Neural cell (in vitro differentiated cells): ENCODE results near the gene PRKAR1B. TPM values are rescaled to one million over a fixed set of nuclear protein-coding genes. Genes with fewer than 3 reads are reported as not detected.

ENCODE experiments used
- H2AFZ ChIP-seq: fragments of 200-600, 300-800 bp; sonication (generic), shearing (Covaris generic); 2 replicates; pipeline ENCODE4 v1.6.0; 2014; ENCODE audit warnings: low read depth, mild to moderate bottlenecking, antibody characterized with exemption, low read length, moderate library complexity
- H3F3A ChIP-seq: fragments of 200-600 bp; shearing (Covaris generic); 2 replicates; pipeline ENCODE4 v1.6.1; 2016; ENCODE audit warnings: mild to moderate bottlenecking, moderate library complexity, mixed read lengths, antibody characterized with exemption, low read length; ENCODE audit not compliant: insufficient read depth, poor library complexity, severe bottlenecking
- H3K27ac ChIP-seq: fragments of 200-600, 300-800 bp; sonication (generic), shearing (Covaris generic); 2 replicates; pipeline ENCODE4 v1.5.1; 2014; ENCODE audit warnings: mild to moderate bottlenecking, low read length, moderate library complexity
- H3K27me3 ChIP-seq: fragments of 300-800, 200-600 bp; sonication (generic), shearing (Covaris generic); 2 replicates; pipeline ENCODE4 v1.6.0; 2014; ENCODE audit warnings: mild to moderate bottlenecking, low read depth, low read length, moderate library complexity; ENCODE audit not compliant: insufficient read depth
- H3K36me3 ChIP-seq: fragments of 300-800, 200-600 bp; sonication (generic), shearing (Covaris generic); 2 replicates; pipeline ENCODE4 v1.5.1; 2014; ENCODE audit warnings: mild to moderate bottlenecking, antibody characterized with exemption, low read length, moderate library complexity; ENCODE audit not compliant: insufficient read depth
- H3K4me2 ChIP-seq: fragments of 300-800, 200-600 bp; sonication (generic), shearing (Covaris generic); 2 replicates; pipeline ENCODE4 v1.6.0; 2014; ENCODE audit warnings: mild to moderate bottlenecking, low read length
- H3K4me3 ChIP-seq: fragments of 300-800, 200-600 bp; sonication (generic), shearing (Covaris generic); 2 replicates; pipeline ENCODE4 v1.5.1; 2014; ENCODE audit warnings: mild to moderate bottlenecking, low read length, moderate library complexity
- H3K79me2 ChIP-seq: fragments of 200-600 bp; shearing (Covaris generic); replicated peaks from 2 replicates; pipeline ENCODE4 v1.6.0; 2014; ENCODE audit warnings: mild to moderate bottlenecking, low read length, moderate library complexity; ENCODE audit not compliant: insufficient read depth
- H3K9ac ChIP-seq: fragments of 300-800, 200-600 bp; sonication (generic), shearing (Covaris generic); 2 replicates; pipeline ENCODE4 v1.6.1; 2016; ENCODE audit warnings: mild to moderate bottlenecking, low read length, mixed read lengths
- H3K9me2 ChIP-seq: fragments of 200-600 bp; shearing (Covaris generic); 2 replicates; pipeline ENCODE4 v1.6.1; 2016; ENCODE audit warnings: mild to moderate bottlenecking, low read length, mixed read lengths; ENCODE audit not compliant: insufficient read depth
- H3K9me3 ChIP-seq: fragments of 200-600, 300-800 bp; sonication (generic), shearing (Covaris generic); 2 replicates; pipeline ENCODE4 v1.6.1; 2016; ENCODE audit warnings: mild to moderate bottlenecking, mixed run types, low read length, moderate library complexity, mixed read lengths
- H4K20me1 ChIP-seq: fragments of 200-600 bp; shearing (Covaris generic); 2 replicates; pipeline ENCODE4 v1.6.1; 2016; ENCODE audit warnings: mild to moderate bottlenecking, mixed run types; ENCODE audit not compliant: insufficient read depth
- CTCF ChIP-seq: fragments of 450-650 bp; IDR thresholded peaks from 2 replicates; pipeline ENCODE4 v1.5.1; 2014; ENCODE audit warnings: antibody characterized with exemption, mild to moderate bottlenecking, moderate library complexity; ENCODE audit not compliant: poor library complexity, severe bottlenecking
- EZH2 ChIP-seq: fragments of 200-600, 300-800 bp; shearing (Covaris generic), sonication (generic); IDR thresholded peaks from 2 replicates; pipeline ENCODE4 v1.6.1; 2014; ENCODE audit warnings: antibody characterized with exemption, low read length, borderline replicate concordance, mild to moderate bottlenecking; ENCODE audit not compliant: insufficient read depth, poor library complexity, severe bottlenecking
- MXI1 ChIP-seq: fragments of 450-650 bp; conservative IDR thresholded peaks from 2 replicates; pipeline ENCODE4 v1.6.1; 2014; ENCODE audit warnings: antibody characterized with exemption, mild to moderate bottlenecking; ENCODE audit not compliant: poor library complexity, severe bottlenecking
- POLR2AphosphoS5 ChIP-seq: IDR thresholded peaks from 2 replicates; pipeline ENCODE4 v1.6.1; 2012
- RAD21 ChIP-seq: fragments of 450-650 bp; conservative IDR thresholded peaks from 2 replicates; pipeline ENCODE4 v1.6.1; 2014; ENCODE audit warnings: antibody characterized with exemption, mild to moderate bottlenecking, moderate library complexity
- REST ChIP-seq: IDR thresholded peaks from 2 replicates; pipeline ENCODE4 v1.6.1; 2012; ENCODE audit warnings: borderline replicate concordance
- SMC3 ChIP-seq: fragments of 450-650 bp; conservative IDR thresholded peaks from 2 replicates; pipeline ENCODE4 v1.6.1; 2014; ENCODE audit warnings: antibody characterized with exemption, mild to moderate bottlenecking, moderate library complexity; ENCODE audit not compliant: poor library complexity
- TAF1 ChIP-seq: IDR thresholded peaks from 2 replicates; pipeline ENCODE4 v1.6.1; 2012; ENCODE audit warnings: low read depth
- polyA plus RNA-seq: library from polyadenylated mRNA; depleted of rRNA; stranded (reverse); fragments of >200 nt; gene quantifications from 2 replicates; pipeline ENCODE4 v1.2.3, GENCODE V29; 2014

The PRKAR1B gene
- polyA plus RNA-seq, 1 donor from 2014 or later, result 38.6 TPM

GRCh38 chr7:605661-606450, 121.2 kb downstream of the PRKAR1B start:
- TF ChIP-seq POLR2AphosphoS5, result no peak
- TF ChIP-seq CTCF, result no peak
- H4K20me1 ChIP-seq, result no peaks in the 10 kb centered on the region
- no peaks in the 10 kb centered on the region for H3K79me2 ChIP-seq
- H3K9me3 ChIP-seq, result no peaks in the 10 kb centered on the region
- no peaks in the 10 kb centered on the region for H3K36me3 ChIP-seq
- no peak overlapping the region for H3K27ac ChIP-seq
- no peaks in the 10 kb centered on the region for H3K27me3 ChIP-seq
- no peak overlapping the region for H3K9ac ChIP-seq
- H3F3A ChIP-seq, result no peaks in the 10 kb centered on the region
- no peak overlapping the region for H2AFZ ChIP-seq
- no peak overlapping the region for H3K4me3 ChIP-seq
- no peaks in the 10 kb centered on the region for H3K9me2 ChIP-seq
- no peak overlapping the region for H3K4me2 ChIP-seq

- no peak overlapping the region for H3K4me2 ChIP-seq
- no peak overlapping the region for H2AFZ ChIP-seq
- H3K27ac ChIP-seq, result no peak overlapping the region
Measured at GRCh38 chr7:604884-605531, 122.1 kb downstream of the PRKAR1B start.

More at GRCh38 chr7:604884-605531, 122.1 kb downstream of the PRKAR1B start:
- Histone ChIP-seq H3K4me3 (no peak overlapping the region), H3K9me3 (no peaks in the 10 kb centered on the region), H3K27me3 (no peaks in the 10 kb centered on the region), H3F3A (no peaks in the 10 kb centered on the region), H3K9me2 (no peaks in the 10 kb centered on the region), H3K9ac (no peak overlapping the region), H3K79me2 (no peaks in the 10 kb centered on the region), H3K36me3 (no peaks in the 10 kb centered on the region), H4K20me1 (no peaks in the 10 kb centered on the region)
- TF ChIP-seq CTCF, result no peak
- TF ChIP-seq EZH2, result no peak
- TF ChIP-seq MXI1, result no peak
- no peak for TF ChIP-seq REST
- no peak for TF ChIP-seq RAD21
- TF ChIP-seq TAF1, result no peak
- TF ChIP-seq POLR2AphosphoS5, result no peak
- TF ChIP-seq SMC3, result no peak
